GM19395 (cell line): ENCODE data around the gene C3orf70.

ENCODE experiments used
- ATAC-seq: cut with Tn5 transposase; IDR thresholded peaks from one replicate; pipeline ENCODE4 v1.9.1; 2021; ENCODE audit warnings: mild to moderate bottlenecking, moderate library complexity; ENCODE audit not compliant: unreplicated experiment

C3orf70 gene

GRCh38 chr3:185152410-185153170, at the start of gene C3orf70:
TSS of gene C3orf70 (minus strand) at chr3:185153060. CDS start at chr3:185152823, 237 bp downstream.
- ATAC-seq: peak; percentile 67

- ATAC-seq: no peak
Observed at GRCh38 chr3:185200639-185201038, 47.8 kb upstream of the C3orf70 start.

- no peak for ATAC-seq
Observed at GRCh38 chr3:185199671-185200070, 46.8 kb upstream of the C3orf70 start.

GRCh38 chr3:185199206-185199605, 46.3 kb upstream of the C3orf70 start:
- ATAC-seq: no peak

GRCh38 chr3:185197068-185197467, 44.2 kb upstream of the C3orf70 start:
- no peak for ATAC-seq

- no peak for ATAC-seq
Observed at GRCh38 chr3:185195652-185196051, 42.8 kb upstream of the C3orf70 start.

GRCh38 chr3:185188816-185189215, 36.0 kb upstream of the C3orf70 start:
- ATAC-seq: no peak

- no peak for ATAC-seq
Observed at GRCh38 chr3:185187391-185187790, 34.5 kb upstream of the C3orf70 start.

- no peak for ATAC-seq
Observed at GRCh38 chr3:185176750-185177359, 24.0 kb upstream of the C3orf70 start.

- ATAC-seq: peak; percentile 80
Observed at GRCh38 chr3:185175370-185175987, 22.6 kb upstream of the C3orf70 start.

- ATAC-seq: no peak
Observed at GRCh38 chr3:185172086-185173049, 19.5 kb upstream of the C3orf70 start.

- ATAC-seq: no peak
Observed at GRCh38 chr3:185164428-185165217, 11.8 kb upstream of the C3orf70 start.

GRCh38 chr3:185162634-185163033, 9.8 kb upstream of the C3orf70 start:
- no peak for ATAC-seq

- ATAC-seq: no peak
Observed at GRCh38 chr3:185161761-185162160, 8.9 kb upstream of the C3orf70 start.

- no peak for ATAC-seq
Observed at GRCh38 chr3:185157347-185157746, 4.5 kb upstream of the C3orf70 start.

GRCh38 chr3:185155678-185156077, 2.8 kb upstream of the C3orf70 start:
- no peak for ATAC-seq

GRCh38 chr3:185153861-185154629, 1.2 kb upstream of the C3orf70 start:
- no peak for ATAC-seq

- no peak for ATAC-seq
Observed at GRCh38 chr3:185153171-185153771, 411 bp upstream of the C3orf70 start.

- no peak for ATAC-seq
Observed at GRCh38 chr3:185151964-185152409, 873 bp downstream of the C3orf70 start.
